Testis (tissue), 2 donors: ENCODE results near the gene PSMB10.

Experiments
- POLR2A ChIP-seq: fragments of 450-650 bp; IDR thresholded peaks from one replicate; pipeline ENCODE4 v1.6.1; 2017; ENCODE audit warnings: antibody characterized with exemption, mild to moderate bottlenecking, moderate library complexity
- TF ChIP-seq, protein P1 (sequence below), 3 experiments: fragments of 450-650 bp in 2 of 3; fragments of 200-600 bp in 1 of 3; sonication (generic) in 1 of 3; IDR thresholded peaks; one replicate each; pipeline ENCODE4 v1.5.1; 2016 to 2019; ENCODE audit warnings: antibody characterized with exemption in 3 of 3, mild to moderate bottlenecking in 2 of 3, moderate library complexity in 1 of 3

DNA sequence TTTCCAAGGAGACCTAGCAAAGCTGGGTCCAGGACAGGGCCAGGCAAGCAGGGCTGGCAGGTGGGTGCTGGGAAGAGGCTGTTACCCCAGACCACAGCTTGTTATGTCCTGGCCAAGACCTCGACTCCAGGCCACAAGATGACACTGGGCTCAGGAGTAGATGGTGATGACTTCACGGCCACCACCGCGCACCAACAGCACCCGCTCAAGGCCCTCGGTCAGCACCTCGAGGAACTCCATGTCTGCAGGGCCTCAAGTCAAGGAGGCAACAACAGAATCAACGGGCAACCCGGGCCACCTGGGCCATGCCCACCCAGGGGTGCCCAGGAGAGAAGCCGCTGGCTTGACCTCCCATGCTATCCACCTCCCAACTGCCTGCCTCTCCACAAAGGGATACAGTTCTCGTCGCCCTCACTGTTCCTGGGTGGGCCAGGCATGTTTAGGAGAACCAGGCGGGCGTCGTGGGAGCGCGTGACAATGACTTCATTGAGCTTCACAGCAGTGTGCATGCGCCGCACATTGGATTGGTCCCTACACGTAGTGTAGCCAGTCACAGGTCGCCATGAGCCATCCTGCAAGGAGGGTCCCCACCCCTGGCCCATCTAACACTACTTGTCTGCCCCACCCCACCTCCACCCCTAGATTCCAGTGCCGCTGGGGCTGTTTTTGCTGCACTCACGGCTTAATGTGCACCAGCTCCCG lies 8.2 kb upstream of the PSMB10 start:
- no peak for TF ChIP-seq POLR2A
- TF ChIP-seq, protein P1, sequence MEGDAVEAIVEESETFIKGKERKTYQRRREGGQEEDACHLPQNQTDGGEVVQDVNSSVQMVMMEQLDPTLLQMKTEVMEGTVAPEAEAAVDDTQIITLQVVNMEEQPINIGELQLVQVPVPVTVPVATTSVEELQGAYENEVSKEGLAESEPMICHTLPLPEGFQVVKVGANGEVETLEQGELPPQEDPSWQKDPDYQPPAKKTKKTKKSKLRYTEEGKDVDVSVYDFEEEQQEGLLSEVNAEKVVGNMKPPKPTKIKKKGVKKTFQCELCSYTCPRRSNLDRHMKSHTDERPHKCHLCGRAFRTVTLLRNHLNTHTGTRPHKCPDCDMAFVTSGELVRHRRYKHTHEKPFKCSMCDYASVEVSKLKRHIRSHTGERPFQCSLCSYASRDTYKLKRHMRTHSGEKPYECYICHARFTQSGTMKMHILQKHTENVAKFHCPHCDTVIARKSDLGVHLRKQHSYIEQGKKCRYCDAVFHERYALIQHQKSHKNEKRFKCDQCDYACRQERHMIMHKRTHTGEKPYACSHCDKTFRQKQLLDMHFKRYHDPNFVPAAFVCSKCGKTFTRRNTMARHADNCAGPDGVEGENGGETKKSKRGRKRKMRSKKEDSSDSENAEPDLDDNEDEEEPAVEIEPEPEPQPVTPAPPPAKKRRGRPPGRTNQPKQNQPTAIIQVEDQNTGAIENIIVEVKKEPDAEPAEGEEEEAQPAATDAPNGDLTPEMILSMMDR (IDR thresholded peaks at IDR 0.05), result no peak
